ENCODE data around the gene CD163L1. TPM values are rescaled to one million over a fixed set of nuclear protein-coding genes. Genes with fewer than 3 reads are reported as not detected.
A peak's percentile ranks its signal among the peaks of the same experiment; 100 is the strongest.
"Not testable (repeated sequence)": the region's sequence is repeated elsewhere in the genome, so short reads cannot be mapped to it uniquely, and the experiment has no call there.

Gene CD163L1
- total RNA-seq, 2 donors from 2014 or later: under 0.01 to 1.6 TPM

- peak; percentile 28 to 57 (median 40) for DNase-seq
These were observed 4.1 kb downstream of the CD163L1 start for GRCh38 chr12:7439579-7440505.

GRCh38 chr12:7438291-7438995, 5.5 kb downstream of the CD163L1 start:
- H3K4me3 ChIP-seq; H3K27me3 ChIP-seq; H3K27ac ChIP-seq; H3K36me3 ChIP-seq (replicated peaks in 1 of 2; ENCODE audit: insufficient read depth in 1 of 2, low read depth in 2 of 2); DNase-seq; ATAC-seq; intact Hi-C loops (cut with DNase I); H3K9me3 ChIP-seq; H3K4me1 ChIP-seq: not testable (repeated sequence)
- WGBS, 2 donors: 87 to 91% methylated on average over 8 of the region's 8 CpGs

More at GRCh38 chr12:7439579-7440505, 4.1 kb downstream of the CD163L1 start:
- Histone ChIP-seq H3K9me3 (no peaks in the 10 kb centered on the region), H3K36me3 (replicated peaks in 1 of 2; ENCODE audit: insufficient read depth in 1 of 2, low read depth in 2 of 2) (no peaks in the 10 kb centered on the region), H3K4me3 (no peak overlapping the region), H3K27me3 (no peaks in the 10 kb centered on the region), H3K4me1 (no peaks in the 10 kb centered on the region), H3K27ac (no peak overlapping the region)
- intact Hi-C loops (cut with DNase I): no loop called here
- TF ChIP-seq POLR2A (IDR thresholded peaks at IDR 0.05) (peak in 2 of 3 donors; percentile 13 to 24), CTCF (IDR thresholded peaks at IDR 0.05) (no peak)
- ATAC-seq: peak; percentile 87
- WGBS, 2 donors: 17 to 25% methylated on average over 43 to 56 of the region's 84 CpGs

GRCh38 chr12:7437494-7437893, 6.5 kb downstream of the CD163L1 start:
- DNase-seq; H3K4me3 ChIP-seq; ATAC-seq; intact Hi-C loops (cut with DNase I); H3K4me1 ChIP-seq; H3K9me3 ChIP-seq; H3K27ac ChIP-seq; H3K36me3 ChIP-seq (replicated peaks in 1 of 2; ENCODE audit: insufficient read depth in 1 of 2, low read depth in 2 of 2); H3K27me3 ChIP-seq: not testable (repeated sequence)
- 82 to 91% methylated on average over 3 of the region's 3 CpGs for WGBS, 2 donors

GRCh38 chr12:7434670-7435069, 9.3 kb downstream of the CD163L1 start:
- H3K36me3 ChIP-seq (replicated peaks in 1 of 2; ENCODE audit: insufficient read depth in 1 of 2, low read depth in 2 of 2): no peaks in the 10 kb centered on the region
- intact Hi-C loops (cut with DNase I): no loop called here
- no peaks in the 10 kb centered on the region for H3K4me1 ChIP-seq
- DNase-seq: no peak
- H3K27me3 ChIP-seq: no peaks in the 10 kb centered on the region
- no peak for ATAC-seq
- no peak for TF ChIP-seq CTCF (IDR thresholded peaks at IDR 0.05)
- TF ChIP-seq POLR2A (IDR thresholded peaks at IDR 0.05): no peak
- no peak overlapping the region for H3K4me3 ChIP-seq
- H3K9me3 ChIP-seq: no peaks in the 10 kb centered on the region
- no peak overlapping the region for H3K27ac ChIP-seq

GRCh38 chr12:7433276-7433822, 10.6 kb downstream of the CD163L1 start:
- no peak overlapping the region for H3K4me3 ChIP-seq
- H3K9me3 ChIP-seq: no peaks in the 10 kb centered on the region
- no peaks in the 10 kb centered on the region for H3K36me3 ChIP-seq (replicated peaks in 1 of 2; ENCODE audit: insufficient read depth in 1 of 2, low read depth in 2 of 2)
- no peak overlapping the region for H3K27ac ChIP-seq
- H3K4me1 ChIP-seq: no peaks in the 10 kb centered on the region
- TF ChIP-seq CTCF (IDR thresholded peaks at IDR 0.05): no peak
- TF ChIP-seq POLR2A (IDR thresholded peaks at IDR 0.05): no peak
- ATAC-seq (no peak), DNase-seq (no peak)
- intact Hi-C loops (cut with DNase I): no loop called here
- H3K27me3 ChIP-seq: no peaks in the 10 kb centered on the region
- 66 to 73% methylated on average over 6 of the region's 6 CpGs for WGBS, 2 donors

All from body of pancreas (tissue), 4 donors.